WERI-Rb-1 (cell line): ENCODE measurements around the gene AGPAT3.

Source experiments
- DNase-seq: peaks from one replicate; pipeline ENCODE4 v3.0.0-alpha.2; 2020
- H3K27ac ChIP-seq: fragments of 250-450 bp; sonication (Bioruptor Pico); 2 replicates; pipeline ENCODE4 v1.5.1; 2020; ENCODE audit warnings: mild to moderate bottlenecking, moderate library complexity
- H3K27me3 ChIP-seq: fragments of 250-450 bp; sonication (Bioruptor Pico); 2 replicates; pipeline ENCODE4 v1.5.1; 2021; ENCODE audit warnings: mild to moderate bottlenecking, low read depth, moderate library complexity; ENCODE audit not compliant: insufficient read depth, severe bottlenecking
- H3K36me3 ChIP-seq: fragments of 250-450 bp; sonication (Bioruptor Pico); 2 replicates; pipeline ENCODE4 v1.5.1; 2020; ENCODE audit warnings: mild to moderate bottlenecking, moderate library complexity
- H3K4me3 ChIP-seq: 2 replicates; pipeline ENCODE4 v1.5.1; 2011; ENCODE audit warnings: low read depth, mild to moderate bottlenecking, control low read depth, low read length
- H3K9me3 ChIP-seq: fragments of 250-450 bp; sonication (Bioruptor Pico); 2 replicates; pipeline ENCODE4 v1.5.1; 2021; ENCODE audit warnings: mild to moderate bottlenecking, moderate library complexity; ENCODE audit not compliant: severe bottlenecking
- CTCF ChIP-seq: IDR thresholded peaks from 2 replicates; pipeline ENCODE4 v1.5.1; 2011; ENCODE audit warnings: low read depth, mild to moderate bottlenecking, control low read depth, inconsistent platforms, low read length

AGPAT3 gene

GRCh38 chr21:43974791-43975468 lies 109.9 kb downstream of the AGPAT3 start:
- no peak for DNase-seq
- H3K36me3 ChIP-seq, result peaks cover 40% of the 10 kb centered on the region
- no peaks in the 10 kb centered on the region for H3K9me3 ChIP-seq
- no peaks in the 10 kb centered on the region for H3K27me3 ChIP-seq
- no peak overlapping the region for H3K27ac ChIP-seq
- H3K4me3 ChIP-seq, result no peak overlapping the region
- TF ChIP-seq CTCF, result no peak

GRCh38 chr21:43975469-43976098 lies 110.6 kb downstream of the AGPAT3 start:
- TF ChIP-seq CTCF, result peak; percentile 99
- Histone ChIP-seq H3K27me3 (no peaks in the 10 kb centered on the region), H3K4me3 (no peak overlapping the region), H3K9me3 (no peaks in the 10 kb centered on the region), H3K27ac (no peak overlapping the region), H3K36me3 (peaks cover 37% of the 10 kb centered on the region)
- peak; percentile 89 for DNase-seq

GRCh38 chr21:43976661-43977060 lies 111.6 kb downstream of the AGPAT3 start:
- TF ChIP-seq CTCF, result no peak
- DNase-seq, result no peak
- peaks cover 35% of the 10 kb centered on the region for H3K36me3 ChIP-seq
- no peak overlapping the region for H3K27ac ChIP-seq
- no peak overlapping the region for H3K4me3 ChIP-seq
- H3K27me3 ChIP-seq, result no peaks in the 10 kb centered on the region
- no peaks in the 10 kb centered on the region for H3K9me3 ChIP-seq

GRCh38 chr21:43978060-43978459 lies 113.0 kb downstream of the AGPAT3 start:
- H3K4me3 ChIP-seq, result no peak overlapping the region
- H3K27ac ChIP-seq, result no peak overlapping the region
- no peak for DNase-seq
- H3K27me3 ChIP-seq, result no peaks in the 10 kb centered on the region
- TF ChIP-seq CTCF, result no peak
- H3K9me3 ChIP-seq, result no peaks in the 10 kb centered on the region
- peaks cover 39% of the 10 kb centered on the region for H3K36me3 ChIP-seq

- Histone ChIP-seq H3K27ac (no peak overlapping the region), H3K9me3 (no peaks in the 10 kb centered on the region), H3K36me3 (peaks cover 38% of the 10 kb centered on the region), H3K27me3 (no peaks in the 10 kb centered on the region), H3K4me3 (no peak overlapping the region)
- TF ChIP-seq CTCF, result peak; percentile 47
- peak; percentile 54 for DNase-seq
Observed at GRCh38 chr21:43979654-43980053, 114.6 kb downstream of the AGPAT3 start.
